ENCODE results near the gene EML5. TPM values are rescaled to one million over a fixed set of nuclear protein-coding genes. Genes with fewer than 3 reads are reported as not detected.

Gene EML5
- 10 to 100 TPM in 5 of 6 experiments, 1 to 10 TPM in 1; 8.7 to 15.7 (median 14.7) TPM for total RNA-seq (2021; fragmentation: NEBNext Ultra II Directional; extraction: Animal tissue kit (Norgen Biotek cat#: 25700))
- long read RNA-seq, partial matches to known transcripts: 2 of 5 reads
- long read RNA-seq, other reads (novel, unspliced or antisense): 3 of 5 reads

DNA sequence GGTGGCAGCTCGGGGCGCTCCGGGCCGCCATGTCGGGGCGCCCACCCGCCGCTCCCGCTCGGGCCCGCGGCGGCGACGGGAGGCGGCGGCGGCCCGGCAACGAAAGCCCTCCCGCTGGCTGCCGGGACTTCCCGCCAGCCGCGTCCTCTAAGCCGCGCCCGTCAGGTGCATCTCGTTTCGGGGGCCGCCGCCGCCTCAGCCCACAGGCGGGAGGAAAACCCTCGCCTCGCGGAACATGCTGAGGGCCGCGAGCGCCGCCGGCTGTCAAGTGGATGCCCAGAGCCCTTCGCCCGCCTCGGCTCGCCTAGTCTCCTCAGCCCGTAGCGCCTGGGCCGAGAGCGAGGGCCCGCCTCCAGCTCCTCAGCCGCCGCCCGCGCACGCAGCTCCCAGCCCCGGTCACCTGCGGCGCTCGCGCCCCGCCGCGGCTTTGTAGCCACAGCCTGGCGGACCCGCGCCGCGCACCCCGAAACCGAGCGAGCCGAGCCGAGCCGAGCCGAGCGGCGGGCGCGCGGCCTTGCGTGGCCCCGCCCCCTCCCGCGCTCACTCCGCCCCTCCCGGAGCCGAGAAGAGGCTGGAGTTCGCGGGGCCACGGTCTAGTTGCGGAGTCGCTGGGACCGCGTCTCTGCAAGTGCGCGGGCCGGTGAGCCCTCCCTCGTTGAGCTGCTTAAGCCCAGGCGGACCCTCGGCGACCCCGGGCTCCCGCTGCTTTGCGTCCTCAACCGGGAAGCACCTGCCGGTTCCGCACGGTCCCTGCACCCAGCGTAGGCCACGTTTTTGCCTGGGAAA is at the start of gene EML5:
Gene EML5, minus strand, starts transcription at position 481 of the 786 bp plus-strand sequence. Its CDS starts 450 bp downstream, at position 31.
- TF ChIP-seq, protein P1, sequence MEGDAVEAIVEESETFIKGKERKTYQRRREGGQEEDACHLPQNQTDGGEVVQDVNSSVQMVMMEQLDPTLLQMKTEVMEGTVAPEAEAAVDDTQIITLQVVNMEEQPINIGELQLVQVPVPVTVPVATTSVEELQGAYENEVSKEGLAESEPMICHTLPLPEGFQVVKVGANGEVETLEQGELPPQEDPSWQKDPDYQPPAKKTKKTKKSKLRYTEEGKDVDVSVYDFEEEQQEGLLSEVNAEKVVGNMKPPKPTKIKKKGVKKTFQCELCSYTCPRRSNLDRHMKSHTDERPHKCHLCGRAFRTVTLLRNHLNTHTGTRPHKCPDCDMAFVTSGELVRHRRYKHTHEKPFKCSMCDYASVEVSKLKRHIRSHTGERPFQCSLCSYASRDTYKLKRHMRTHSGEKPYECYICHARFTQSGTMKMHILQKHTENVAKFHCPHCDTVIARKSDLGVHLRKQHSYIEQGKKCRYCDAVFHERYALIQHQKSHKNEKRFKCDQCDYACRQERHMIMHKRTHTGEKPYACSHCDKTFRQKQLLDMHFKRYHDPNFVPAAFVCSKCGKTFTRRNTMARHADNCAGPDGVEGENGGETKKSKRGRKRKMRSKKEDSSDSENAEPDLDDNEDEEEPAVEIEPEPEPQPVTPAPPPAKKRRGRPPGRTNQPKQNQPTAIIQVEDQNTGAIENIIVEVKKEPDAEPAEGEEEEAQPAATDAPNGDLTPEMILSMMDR (IDR thresholded peaks at IDR 0.05): peak; percentile 56
- H3K9me3 Mint-ChIP-seq: no peaks in the 10 kb centered on the region
- no peaks in the 10 kb centered on the region for H3K27me3 Mint-ChIP-seq (ENCODE audit: insufficient read depth)
- peak; percentile 79 for DNase-seq
- no peaks in the 10 kb centered on the region; the same call in 1 of the 2 replicates for H3K36me3 Mint-ChIP-seq (ENCODE audit: low read depth)
- H3K4me1 Mint-ChIP-seq (ENCODE audit: low read depth): peaks cover 47% of the 10 kb centered on the region
- peak within 1 kb of the TSS; percentile 88 for H3K4me3 Mint-ChIP-seq
- peak within 1 kb of the TSS; percentile 57 for H3K27ac Mint-ChIP-seq

DNA sequence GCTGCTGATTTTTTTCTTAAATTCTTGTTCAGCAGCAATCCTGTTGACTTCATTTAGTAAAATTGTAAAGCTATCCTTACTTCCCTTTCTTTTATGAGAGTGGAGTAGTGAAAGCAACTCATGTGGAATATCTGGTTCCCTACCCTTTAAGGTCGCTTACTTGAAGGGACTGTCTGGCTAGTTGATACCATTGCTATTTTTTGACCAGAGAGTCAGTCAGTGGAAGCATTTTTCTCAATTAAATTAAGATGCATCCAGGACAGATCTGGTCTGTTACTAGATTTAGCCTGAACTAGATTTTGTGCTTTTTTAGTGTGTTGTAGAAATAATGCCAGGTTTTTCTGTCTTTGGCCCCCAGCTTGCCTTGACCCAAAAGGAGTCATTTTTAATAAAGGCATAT is 49.7 kb upstream of the EML5 start:
- DNase-seq: no peak
- Mint-ChIP-seq H3K9me3 (no peaks in the 10 kb centered on the region), H3K36me3 (ENCODE audit: low read depth) (peaks cover 68% of the 10 kb centered on the region), H3K27me3 (ENCODE audit: insufficient read depth) (no peaks in the 10 kb centered on the region; the same call in 1 of the 2 replicates), H3K4me3 (no peak overlapping the region), H3K27ac (peak overlapping the region; percentile 92), H3K4me1 (ENCODE audit: low read depth) (peaks cover 83% of the 10 kb centered on the region)
- TF ChIP-seq, protein P1 (IDR thresholded peaks at IDR 0.05): no peak

DNA sequence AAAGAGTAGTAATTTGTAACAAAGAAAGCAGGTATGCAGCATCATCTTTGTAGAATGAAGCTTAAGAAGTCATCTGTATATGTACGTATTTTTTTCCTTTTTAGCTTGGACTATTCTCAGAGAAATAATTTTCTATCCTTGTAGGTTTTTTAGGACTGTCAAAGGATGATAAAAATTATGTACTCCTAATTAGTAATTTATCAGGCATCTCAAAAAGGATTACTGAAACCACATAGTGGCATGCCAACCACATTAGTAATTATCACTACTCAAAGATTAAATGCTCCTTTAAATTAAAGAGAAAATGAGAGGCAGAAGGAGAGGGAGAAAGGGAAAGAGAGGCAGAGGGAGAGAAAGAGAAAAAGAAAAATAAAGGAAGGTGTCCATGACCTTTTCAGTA is 49.0 kb upstream of the EML5 start:
- Mint-ChIP-seq H3K36me3 (ENCODE audit: low read depth) (peaks cover 66% of the 10 kb centered on the region), H3K9me3 (no peaks in the 10 kb centered on the region), H3K4me1 (ENCODE audit: low read depth) (peaks cover 82% of the 10 kb centered on the region), H3K4me3 (peak overlapping the region; percentile 45), H3K27ac (peak overlapping the region; percentile 92), H3K27me3 (ENCODE audit: insufficient read depth) (no peaks in the 10 kb centered on the region; the same call in 1 of the 2 replicates)
- peak; percentile 61 for DNase-seq
- TF ChIP-seq, protein P1 (IDR thresholded peaks at IDR 0.05): no peak

DNA sequence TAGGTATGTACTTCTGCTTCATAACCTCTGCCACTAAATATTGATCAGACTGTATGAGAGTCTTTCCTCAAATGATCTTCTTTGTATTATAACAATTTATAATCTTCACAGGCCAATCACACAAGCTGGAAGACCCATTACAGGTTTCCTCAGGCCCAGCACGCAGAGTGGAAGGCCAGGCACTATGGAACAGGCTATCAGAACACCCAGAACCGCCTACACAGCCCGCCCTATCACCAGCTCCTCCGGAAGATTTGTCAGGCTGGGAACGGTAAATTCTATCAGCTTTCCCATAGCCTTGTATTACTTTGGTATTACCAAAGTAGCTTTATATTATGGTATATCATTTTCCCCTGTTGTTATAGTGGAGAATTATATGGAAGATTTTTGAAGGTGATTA is 48.2 kb upstream of the EML5 start:
- H3K36me3 Mint-ChIP-seq (ENCODE audit: low read depth): peaks cover 58% of the 10 kb centered on the region

DNA sequence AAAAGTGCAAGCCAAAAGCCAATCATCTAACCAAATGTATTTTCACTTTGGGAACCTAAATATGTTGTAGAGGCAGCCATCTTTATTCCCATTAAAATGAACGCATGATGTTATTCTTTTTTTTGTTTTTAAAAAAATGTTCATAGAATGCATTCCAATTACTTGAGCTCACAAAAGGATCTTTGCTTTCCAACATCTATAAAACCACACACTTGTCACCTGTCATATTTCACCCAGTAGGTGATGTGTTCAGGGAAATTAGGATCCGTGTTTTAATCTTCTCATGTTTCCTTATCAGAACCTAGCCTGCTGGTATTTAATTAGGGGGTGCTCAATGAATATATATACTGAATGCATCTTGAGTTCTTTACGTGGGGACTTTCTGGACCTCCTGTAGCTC is 45.3 kb upstream of the EML5 start:
- Mint-ChIP-seq H3K27me3 (ENCODE audit: insufficient read depth) (no peaks in the 10 kb centered on the region), H3K36me3 (ENCODE audit: low read depth) (peaks cover 34% of the 10 kb centered on the region), H3K27ac (peak overlapping the region; percentile 61), H3K9me3 (no peaks in the 10 kb centered on the region), H3K4me3 (no peak overlapping the region), H3K4me1 (ENCODE audit: low read depth) (peaks cover 94% of the 10 kb centered on the region)
- TF ChIP-seq, protein P1 (IDR thresholded peaks at IDR 0.05): no peak
- no peak for DNase-seq

More for the DNA sequence above, 48.2 kb upstream of the EML5 start:
- DNase-seq: no peak
- TF ChIP-seq, protein P1 (IDR thresholded peaks at IDR 0.05): no peak
- Mint-ChIP-seq H3K27ac (peak overlapping the region; percentile 92), H3K9me3 (no peaks in the 10 kb centered on the region), H3K27me3 (ENCODE audit: insufficient read depth) (no peaks in the 10 kb centered on the region; the same call in 1 of the 2 replicates), H3K4me3 (peak overlapping the region; percentile 34), H3K4me1 (ENCODE audit: low read depth) (peaks cover 81% of the 10 kb centered on the region)

All from HFFc6 (cell line).